HCT116 (cell line): Measurements from ENCODE around the gene FOXO6. TPM values are rescaled to one million over a fixed set of nuclear protein-coding genes. Genes with fewer than 3 reads are reported as not detected.

Experiments used
- ATAC-seq: fragments of 200-7000 bp; cut with Tn5 transposase; 2 replicates; pipeline ENCODE4 v1.9.1; 2020; ENCODE audit warnings: mild to moderate bottlenecking, moderate library complexity
- BruUV-seq: library from RNA; stranded (reverse); fragments of 400-500 nt; replicated peaks from 2 replicates; lab custom pipeline; 2021; lab: Mats Ljungman, UMichigan
- CTCF ChIA-PET: fragments of 300-600 bp; sonication (Branson Sonifier 250); formaldehyde crosslinking; loops from one replicate; lab custom pipeline; 2021; ENCODE audit warnings: antibody characterized with exemption; lab: Charles Lee
- POLR2A ChIA-PET: fragments of 300-600, 350-600 bp; sonication (Branson Sonifier 250); formaldehyde crosslinking; loops from one replicate; lab custom pipeline; 2021; ENCODE audit warnings: antibody characterized with exemption; lab: Charles Lee
- RAD21 ChIA-PET, 2 experiments: fragments of 300-600 bp; sonication (Branson Sonifier 250); formaldehyde crosslinking; loops; one replicate each; lab custom pipeline; 2023; ENCODE audit warnings: low total read pairs in 2 of 2; ENCODE audit not compliant: uncharacterized antibody in 2 of 2, unreplicated experiment in 2 of 2, low non-redundant PET in 1 of 2; lab: Charles Lee
- DNase-seq: peaks from one replicate; pipeline ENCODE4 v3.0.0-alpha.2; 2010; ENCODE audit warnings: low read depth, low spot score
- H2AFZ ChIP-seq: fragments of 200-600 bp; shearing (Covaris generic), sonication (generic); 2 replicates; pipeline ENCODE4 v1.6.1; 2017; ENCODE audit warnings: low read depth, mixed run types, mixed read lengths, antibody characterized with exemption, low read length; ENCODE audit not compliant: poor library complexity, severe bottlenecking
- H3K27ac ChIP-seq: 2 replicates; pipeline ENCODE4 v1.5.1; 2012; ENCODE audit warnings: low read depth, low read length
- H3K27me3 ChIP-seq: fragments of 200-600 bp; sonication (generic); 2 replicates; pipeline ENCODE4 v1.6.1; 2016; ENCODE audit warnings: mixed run types, low read length, mixed read lengths; ENCODE audit not compliant: insufficient read depth
- H3K36me3 ChIP-seq, 2 experiments: fragments of 200-500 bp in 1 of 2; fragments of 200-600 bp in 1 of 2; sonication (Bioruptor generic) in 1 of 2; sonication (generic) in 1 of 2; 2 replicates each; pipeline versions ENCODE4 v1.5.1 to v1.6.1; 2014 to 2016; ENCODE audit warnings: low read length in 2 of 2, inconsistent platforms in 1 of 2, mixed read lengths in 1 of 2, mixed run types in 1 of 2; ENCODE audit not compliant: insufficient read depth in 2 of 2, control insufficient read depth in 1 of 2
- H3K4me1 ChIP-seq, 2 experiments: fragments of 200-600 bp in 1 of 2; sonication (generic) in 1 of 2; 2 replicates each; pipeline versions ENCODE4 v1.5.1 to v1.6.1; 2012 to 2017; ENCODE audit warnings: low read length in 2 of 2, inconsistent platforms in 1 of 2, mild to moderate bottlenecking in 1 of 2, mixed read lengths in 1 of 2, mixed run types in 1 of 2, moderate library complexity in 1 of 2; ENCODE audit not compliant: insufficient read depth in 2 of 2, control insufficient read depth in 1 of 2
- H3K4me2 ChIP-seq: fragments of 200-600 bp; sonication (generic); 2 replicates; pipeline ENCODE4 v1.6.1; 2017; ENCODE audit warnings: mixed run types, low read length, mixed read lengths
- H3K4me3 ChIP-seq, 2 experiments: fragments of 200-600 bp in 1 of 2; sonication (generic) in 1 of 2; replicated peaks in 1 of 2; 2 replicates each; pipeline ENCODE4 v1.5.1; 2011 to 2016; ENCODE audit warnings: low read length in 2 of 2, control low read depth in 1 of 2, low read depth in 1 of 2, mild to moderate bottlenecking in 1 of 2, mixed read lengths in 1 of 2, mixed run types in 1 of 2
- H3K79me2 ChIP-seq: fragments of 200-600 bp; sonication (generic); 2 replicates; pipeline ENCODE4 v1.6.1; 2017; ENCODE audit warnings: mild to moderate bottlenecking, mixed run types, low read length, moderate library complexity, mixed read lengths; ENCODE audit not compliant: insufficient read depth
- H3K9ac ChIP-seq: fragments of 200-600 bp; sonication (generic); 2 replicates; pipeline ENCODE4 v1.6.1; 2016; ENCODE audit warnings: low read length, mixed read lengths
- H3K9me2 ChIP-seq: fragments of 200-600 bp; sonication (generic), shearing (Covaris generic); 2 replicates; pipeline ENCODE4 v1.6.1; 2017; ENCODE audit warnings: mixed run types, mild to moderate bottlenecking, moderate library complexity; ENCODE audit not compliant: insufficient read depth
- H3K9me3 ChIP-seq, 2 experiments: fragments of 200-500 bp in 1 of 2; fragments of 200-600 bp in 1 of 2; sonication (Bioruptor generic) in 1 of 2; sonication (generic) in 1 of 2; 2 replicates each; pipeline ENCODE4 v1.6.1; 2014 to 2017; ENCODE audit warnings: low read length in 2 of 2, mixed read lengths in 2 of 2, inconsistent platforms in 1 of 2, low read depth in 1 of 2, mild to moderate bottlenecking in 1 of 2, mixed run types in 1 of 2, moderate library complexity in 1 of 2; ENCODE audit not compliant: control insufficient read depth in 1 of 2, insufficient read depth in 1 of 2
- H4K20me1 ChIP-seq: fragments of 200-600 bp; sonication (generic), shearing (Covaris generic); 2 replicates; pipeline ENCODE4 v1.6.1; 2017; ENCODE audit warnings: mixed run types, mild to moderate bottlenecking, moderate library complexity; ENCODE audit not compliant: insufficient read depth
- CBX3 ChIP-seq: IDR thresholded peaks from 2 replicates; pipeline ENCODE4 v1.6.1; 2012; ENCODE audit warnings: low read depth
- CEBPB ChIP-seq: IDR thresholded peaks from 2 replicates; pipeline ENCODE4 v1.6.1; 2012; ENCODE audit warnings: low read depth
- EGR1 ChIP-seq: IDR thresholded peaks from 2 replicates; pipeline ENCODE4 v1.6.1; 2012; ENCODE audit warnings: low read depth
- EZH2 ChIP-seq: fragments of 200-600 bp; sonication (generic); IDR thresholded peaks from 2 replicates; pipeline ENCODE4 v1.6.1; 2017; ENCODE audit warnings: antibody characterized with exemption, mixed run types
- FOSL1 ChIP-seq: IDR thresholded peaks from 2 replicates; pipeline ENCODE4 v1.6.1; 2012; ENCODE audit warnings: low read depth
- MAX ChIP-seq: IDR thresholded peaks from 2 replicates; pipeline ENCODE4 v1.6.1; 2012
- POLR2AphosphoS5 ChIP-seq: IDR thresholded peaks from 2 replicates; pipeline ENCODE4 v1.6.1; 2011; ENCODE audit warnings: mild to moderate bottlenecking, low read depth, low read length, moderate library complexity
- RAD21 ChIP-seq: IDR thresholded peaks from 2 replicates; pipeline ENCODE4 v1.6.1; 2012; ENCODE audit warnings: low read depth, mild to moderate bottlenecking
- REST ChIP-seq: IDR thresholded peaks from 2 replicates; pipeline ENCODE4 v1.6.1; 2012; ENCODE audit warnings: low read depth
- SIN3A ChIP-seq: IDR thresholded peaks from 2 replicates; pipeline ENCODE4 v1.6.1; 2012; ENCODE audit warnings: low read depth
- SP1 ChIP-seq: IDR thresholded peaks from 2 replicates; pipeline ENCODE4 v1.6.1; 2012; ENCODE audit warnings: low read depth
- TCF7L2 ChIP-seq: IDR thresholded peaks from 2 replicates; pipeline ENCODE4 v1.7.0; 2011; ENCODE audit warnings: borderline replicate concordance, inconsistent platforms; ENCODE audit not compliant: insufficient read depth, insufficient read length; ENCODE audit errors: extremely low read depth
- YY1 ChIP-seq: IDR thresholded peaks from 2 replicates; pipeline ENCODE4 v1.6.1; 2011; ENCODE audit warnings: low read length, low read depth, moderate library complexity, mild to moderate bottlenecking; ENCODE audit not compliant: insufficient replicate concordance; ENCODE audit errors: extremely low read depth
- ZBTB33 ChIP-seq: IDR thresholded peaks from 2 replicates; pipeline ENCODE4 v1.6.1; 2011; ENCODE audit warnings: mild to moderate bottlenecking, low read length, moderate library complexity; ENCODE audit not compliant: insufficient replicate concordance; ENCODE audit errors: extremely low read depth
- ZFX ChIP-seq: fragments of 450-650 bp; IDR thresholded peaks from 2 replicates; pipeline ENCODE4 v1.6.1; 2017
- intact Hi-C: fragments of 100-400 bp; cut with micrococcal nuclease; formaldehyde crosslinking; loops from 2 replicates; pipeline ENCODE4 v1.10.0; 2022
- total RNA-seq: library from RNA; stranded (reverse); gene quantifications from one replicate; pipeline ENCODE4 v1.2.1, GENCODE V29; 2021; ENCODE audit not compliant: unreplicated experiment
- TF ChIP-seq, protein P1 (sequence below), 3 experiments: fragments of 200-600 bp in 1 of 3; sonication (generic) in 1 of 3; IDR thresholded peaks in 2 of 3; conservative IDR thresholded peaks in 1 of 3; 2 replicates each; pipeline ENCODE4 v1.5.1; 2012 to 2017; ENCODE audit warnings: low read depth in 2 of 3, low read length in 2 of 3, antibody characterized with exemption in 1 of 3, borderline replicate concordance in 1 of 3, control low read depth in 1 of 3, mild to moderate bottlenecking in 1 of 3, mixed read lengths in 1 of 3, mixed run types in 1 of 3, moderate library complexity in 1 of 3; ENCODE audit not compliant: insufficient read depth in 1 of 3
- TF ChIP-seq, protein P2 (sequence below): IDR thresholded peaks from 2 replicates; pipeline ENCODE4 v1.6.1; 2012

The FOXO6 gene
- total RNA-seq, 1 experiment from 2014 or later: 7.0 TPM

DNA sequence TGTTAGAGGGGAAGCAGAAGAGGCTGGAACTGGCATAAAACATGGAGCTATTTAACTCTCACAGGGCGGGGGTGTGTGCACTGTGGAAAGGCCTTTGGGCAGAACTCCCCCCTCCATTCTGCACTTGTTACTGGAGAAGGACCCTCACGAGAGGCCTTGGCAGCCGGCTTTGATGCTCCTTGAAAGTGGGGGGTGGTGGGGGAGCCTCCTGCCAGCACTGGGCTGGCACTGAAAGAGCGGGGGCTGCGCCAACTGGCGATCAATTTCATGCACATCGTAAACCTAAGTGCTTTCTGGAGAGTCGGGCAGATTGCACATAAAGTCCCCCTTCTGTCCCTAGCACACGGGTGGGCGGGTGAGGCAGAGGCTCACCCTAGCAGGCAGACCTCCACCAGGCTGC is 28.9 kb downstream of the FOXO6 start:
- Histone ChIP-seq H3K27ac (no peak overlapping the region), H3K79me2 (no peaks in the 10 kb centered on the region), H3K9me3 (no peaks in the 10 kb centered on the region), H3K36me3 (no peaks in the 10 kb centered on the region), H4K20me1 (no peaks in the 10 kb centered on the region), H3K9ac (no peak overlapping the region), H3K27me3 (peaks cover 3% of the 10 kb centered on the region; the same call in 1 of the 2 replicates), H3K4me2 (no peak overlapping the region), H3K9me2 (no peaks in the 10 kb centered on the region), H2AFZ (no peak overlapping the region), H3K4me1 (peaks cover 2 to 6% of the 10 kb centered on the region in 2 experiments; a peak in 2 of 4 replicates), H3K4me3 (no peak overlapping the region)
- RAD21 ChIA-PET: no interaction called here
- BruUV-seq: no TSS peak
- DNase-seq (no peak), ATAC-seq (no peak)
- intact Hi-C loops: no loop called here
- TF ChIP-seq ZFX: no peak
- no peak for TF ChIP-seq YY1
- no peak for TF ChIP-seq REST
- TF ChIP-seq POLR2AphosphoS5: no peak
- no peak for TF ChIP-seq EZH2
- TF ChIP-seq EGR1: no peak
- TF ChIP-seq, protein P1, sequence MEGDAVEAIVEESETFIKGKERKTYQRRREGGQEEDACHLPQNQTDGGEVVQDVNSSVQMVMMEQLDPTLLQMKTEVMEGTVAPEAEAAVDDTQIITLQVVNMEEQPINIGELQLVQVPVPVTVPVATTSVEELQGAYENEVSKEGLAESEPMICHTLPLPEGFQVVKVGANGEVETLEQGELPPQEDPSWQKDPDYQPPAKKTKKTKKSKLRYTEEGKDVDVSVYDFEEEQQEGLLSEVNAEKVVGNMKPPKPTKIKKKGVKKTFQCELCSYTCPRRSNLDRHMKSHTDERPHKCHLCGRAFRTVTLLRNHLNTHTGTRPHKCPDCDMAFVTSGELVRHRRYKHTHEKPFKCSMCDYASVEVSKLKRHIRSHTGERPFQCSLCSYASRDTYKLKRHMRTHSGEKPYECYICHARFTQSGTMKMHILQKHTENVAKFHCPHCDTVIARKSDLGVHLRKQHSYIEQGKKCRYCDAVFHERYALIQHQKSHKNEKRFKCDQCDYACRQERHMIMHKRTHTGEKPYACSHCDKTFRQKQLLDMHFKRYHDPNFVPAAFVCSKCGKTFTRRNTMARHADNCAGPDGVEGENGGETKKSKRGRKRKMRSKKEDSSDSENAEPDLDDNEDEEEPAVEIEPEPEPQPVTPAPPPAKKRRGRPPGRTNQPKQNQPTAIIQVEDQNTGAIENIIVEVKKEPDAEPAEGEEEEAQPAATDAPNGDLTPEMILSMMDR (IDR thresholded peaks at IDR 0.05 in 2 of 3, conservative IDR thresholded peaks at IDR 0.05 in 1 of 3; ENCODE audit: borderline replicate concordance in 1 of 3, insufficient read depth in 1 of 3, low read depth in 2 of 3, low read length in 2 of 3): no peak
- TF ChIP-seq FOSL1: no peak
- TF ChIP-seq TCF7L2: no peak
- no peak for TF ChIP-seq SIN3A
- no peak for TF ChIP-seq SP1
- TF ChIP-seq CBX3: no peak
- TF ChIP-seq ZBTB33: no peak
- no peak for TF ChIP-seq MAX
- TF ChIP-seq, protein P2, sequence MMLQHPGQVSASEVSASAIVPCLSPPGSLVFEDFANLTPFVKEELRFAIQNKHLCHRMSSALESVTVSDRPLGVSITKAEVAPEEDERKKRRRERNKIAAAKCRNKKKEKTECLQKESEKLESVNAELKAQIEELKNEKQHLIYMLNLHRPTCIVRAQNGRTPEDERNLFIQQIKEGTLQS: no peak
- no peak for TF ChIP-seq RAD21
- TF ChIP-seq CEBPB: no peak
- CTCF ChIA-PET: no interaction called here
- POLR2A ChIA-PET: no interaction called here
